ENCODE data around the gene GIMAP6.
"Not testable (repeated sequence)": the region's sequence is repeated elsewhere in the genome, so short reads cannot be mapped to it uniquely, and the experiment has no call there.

DNA sequence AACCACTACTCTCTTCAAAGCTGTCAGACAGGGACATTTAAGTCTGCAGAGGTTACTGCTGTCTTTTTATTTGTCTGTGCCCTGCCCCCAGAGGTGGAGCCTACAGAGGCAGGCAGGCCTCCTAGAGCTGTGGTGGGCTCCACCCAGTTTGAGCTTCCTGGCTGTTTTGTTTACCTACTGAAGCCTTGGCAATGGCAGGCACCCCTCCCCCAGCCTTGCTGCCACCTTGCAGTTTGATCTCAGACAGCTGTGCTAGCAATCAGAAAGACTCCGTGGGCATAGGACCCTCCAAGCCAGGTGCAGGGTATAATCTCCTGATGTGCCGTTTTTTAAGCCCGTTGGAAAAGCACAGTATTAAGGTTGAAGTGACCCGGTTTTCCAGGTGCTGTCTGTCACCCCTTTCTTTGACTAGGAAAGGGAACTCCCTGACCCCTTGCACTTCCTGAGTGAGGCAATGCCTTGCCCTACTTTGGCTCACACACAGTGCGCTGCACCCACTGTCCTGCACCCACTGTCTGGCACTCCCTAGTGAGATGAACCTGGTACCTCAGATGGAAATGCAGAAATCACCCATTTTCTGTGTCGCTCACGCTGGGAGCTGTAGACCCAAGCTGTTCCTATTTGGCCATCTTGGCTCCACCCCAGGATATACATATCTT lies 52.1 kb downstream of the GIMAP6 start:
- TF ChIP-seq, protein P1, sequence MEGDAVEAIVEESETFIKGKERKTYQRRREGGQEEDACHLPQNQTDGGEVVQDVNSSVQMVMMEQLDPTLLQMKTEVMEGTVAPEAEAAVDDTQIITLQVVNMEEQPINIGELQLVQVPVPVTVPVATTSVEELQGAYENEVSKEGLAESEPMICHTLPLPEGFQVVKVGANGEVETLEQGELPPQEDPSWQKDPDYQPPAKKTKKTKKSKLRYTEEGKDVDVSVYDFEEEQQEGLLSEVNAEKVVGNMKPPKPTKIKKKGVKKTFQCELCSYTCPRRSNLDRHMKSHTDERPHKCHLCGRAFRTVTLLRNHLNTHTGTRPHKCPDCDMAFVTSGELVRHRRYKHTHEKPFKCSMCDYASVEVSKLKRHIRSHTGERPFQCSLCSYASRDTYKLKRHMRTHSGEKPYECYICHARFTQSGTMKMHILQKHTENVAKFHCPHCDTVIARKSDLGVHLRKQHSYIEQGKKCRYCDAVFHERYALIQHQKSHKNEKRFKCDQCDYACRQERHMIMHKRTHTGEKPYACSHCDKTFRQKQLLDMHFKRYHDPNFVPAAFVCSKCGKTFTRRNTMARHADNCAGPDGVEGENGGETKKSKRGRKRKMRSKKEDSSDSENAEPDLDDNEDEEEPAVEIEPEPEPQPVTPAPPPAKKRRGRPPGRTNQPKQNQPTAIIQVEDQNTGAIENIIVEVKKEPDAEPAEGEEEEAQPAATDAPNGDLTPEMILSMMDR (IDR thresholded peaks at IDR 0.05), result not testable (repeated sequence)
- not testable (repeated sequence) for TF ChIP-seq POLR2AphosphoS5, POLR2A (IDR thresholded peaks at IDR 0.05)

All from stomach (tissue), 4 donors.